ENCODE data around the gene CDH23. TPM values are rescaled to one million over a fixed set of nuclear protein-coding genes. Genes with fewer than 3 reads are reported as not detected.

CDH23 gene
- total RNA-seq, 1 experiment from 2014 or later, result not detected

DNA sequence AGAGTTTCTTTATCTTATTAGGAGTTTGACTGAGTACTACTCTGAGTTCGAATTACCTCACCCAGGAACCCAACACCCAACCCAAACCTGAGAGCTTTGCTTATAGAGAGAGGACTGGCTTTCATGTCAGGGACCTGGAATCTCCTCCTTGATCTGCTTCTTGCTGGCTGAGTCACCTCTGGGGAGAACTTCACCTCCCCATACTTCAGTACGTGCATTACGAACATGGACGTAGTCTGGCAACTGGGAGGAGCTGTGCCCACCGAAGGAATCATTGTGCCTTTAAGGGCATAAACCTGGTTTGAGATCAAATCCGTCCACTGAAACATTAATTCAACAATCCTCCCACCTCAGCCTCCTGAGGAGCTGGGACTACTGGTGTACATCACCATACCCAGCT lies 466.5 kb downstream of the CDH23 start:
- Histone ChIP-seq H3K27ac (ENCODE audit: low read length) (no peak overlapping the region), H3K9me3 (ENCODE audit: low read length) (no peaks in the 10 kb centered on the region), H4K20me1 (ENCODE audit: low read length) (no peaks in the 10 kb centered on the region), H3K79me2 (ENCODE audit: low read length) (no peaks in the 10 kb centered on the region), H3K36me3 (ENCODE audit: low read depth, low read length) (no peaks in the 10 kb centered on the region), H3F3A (ENCODE audit: low read length, unreplicated experiment) (peaks cover 3% of the 10 kb centered on the region), H2AFZ (ENCODE audit: low read length) (no peak overlapping the region), H3K4me2 (ENCODE audit: low read length) (no peak overlapping the region), H3K27me3 (ENCODE audit: low read length) (no peaks in the 10 kb centered on the region), H3K4me1 (ENCODE audit: insufficient read depth, low read length) (peaks cover 32% of the 10 kb centered on the region), H3K9ac (ENCODE audit: low read length) (no peak overlapping the region), H3K4me3 (ENCODE audit: low read length) (no peak overlapping the region), H3K9me2 (replicated peaks; ENCODE audit: low read length) (no peaks in the 10 kb centered on the region)
- BruUV-seq (replicated peaks), result no TSS peak
- ChIA-PET POLR2A (ENCODE audit: unreplicated experiment) (no interaction called here), CTCF (no interaction called here)
- TF ChIP-seq EZH2 (IDR thresholded peaks at IDR 0.05; ENCODE audit: low read length, unreplicated experiment) (no peak), EZH2phosphoT487 (IDR thresholded peaks at IDR 0.05; ENCODE audit: borderline replicate concordance, low read length) (no peak)
- TF ChIP-seq, protein P1, sequence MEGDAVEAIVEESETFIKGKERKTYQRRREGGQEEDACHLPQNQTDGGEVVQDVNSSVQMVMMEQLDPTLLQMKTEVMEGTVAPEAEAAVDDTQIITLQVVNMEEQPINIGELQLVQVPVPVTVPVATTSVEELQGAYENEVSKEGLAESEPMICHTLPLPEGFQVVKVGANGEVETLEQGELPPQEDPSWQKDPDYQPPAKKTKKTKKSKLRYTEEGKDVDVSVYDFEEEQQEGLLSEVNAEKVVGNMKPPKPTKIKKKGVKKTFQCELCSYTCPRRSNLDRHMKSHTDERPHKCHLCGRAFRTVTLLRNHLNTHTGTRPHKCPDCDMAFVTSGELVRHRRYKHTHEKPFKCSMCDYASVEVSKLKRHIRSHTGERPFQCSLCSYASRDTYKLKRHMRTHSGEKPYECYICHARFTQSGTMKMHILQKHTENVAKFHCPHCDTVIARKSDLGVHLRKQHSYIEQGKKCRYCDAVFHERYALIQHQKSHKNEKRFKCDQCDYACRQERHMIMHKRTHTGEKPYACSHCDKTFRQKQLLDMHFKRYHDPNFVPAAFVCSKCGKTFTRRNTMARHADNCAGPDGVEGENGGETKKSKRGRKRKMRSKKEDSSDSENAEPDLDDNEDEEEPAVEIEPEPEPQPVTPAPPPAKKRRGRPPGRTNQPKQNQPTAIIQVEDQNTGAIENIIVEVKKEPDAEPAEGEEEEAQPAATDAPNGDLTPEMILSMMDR (conservative IDR thresholded peaks at IDR 0.05; ENCODE audit: low read depth, low read length), result no peak
- intact Hi-C loops (cut with micrococcal nuclease), result no loop called here
- no peak for ATAC-seq
- no peak for DNase-seq

DNA sequence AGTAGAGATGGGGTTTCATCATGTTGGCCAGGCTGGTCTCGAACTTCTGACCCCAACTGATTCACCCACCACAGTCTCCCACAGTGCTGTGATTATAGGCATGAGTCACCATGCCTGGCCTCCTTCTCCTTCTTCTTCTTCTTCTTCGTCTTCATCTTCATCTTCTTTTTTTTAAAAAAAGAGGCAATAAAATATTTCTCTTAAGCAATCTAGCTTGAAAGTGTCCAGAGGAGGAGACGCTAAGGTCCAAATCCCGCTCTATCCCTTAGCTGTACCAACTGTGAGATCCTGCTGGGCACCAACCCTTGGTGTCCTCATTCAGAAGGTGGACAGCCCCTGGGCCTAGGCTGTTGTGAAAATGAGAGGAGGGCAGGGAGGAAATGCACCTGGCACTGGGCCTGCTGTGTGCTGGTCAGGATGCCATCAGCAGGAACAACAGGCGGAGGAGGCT lies 468.2 kb downstream of the CDH23 start:
- no peak for TF ChIP-seq EZH2 (IDR thresholded peaks at IDR 0.05; ENCODE audit: low read length, unreplicated experiment)
- TF ChIP-seq EZH2phosphoT487 (IDR thresholded peaks at IDR 0.05; ENCODE audit: borderline replicate concordance, low read length), result no peak
- no TSS peak for BruUV-seq (replicated peaks)
- Histone ChIP-seq H4K20me1 (ENCODE audit: low read length) (no peaks in the 10 kb centered on the region), H3K36me3 (ENCODE audit: low read depth, low read length) (no peaks in the 10 kb centered on the region), H3K27me3 (ENCODE audit: low read length) (no peaks in the 10 kb centered on the region), H3K4me1 (ENCODE audit: insufficient read depth, low read length) (peaks cover 27% of the 10 kb centered on the region), H3K79me2 (ENCODE audit: low read length) (no peaks in the 10 kb centered on the region), H2AFZ (ENCODE audit: low read length) (no peak overlapping the region), H3K9me2 (replicated peaks; ENCODE audit: low read length) (no peaks in the 10 kb centered on the region), H3K9ac (ENCODE audit: low read length) (no peak overlapping the region), H3K9me3 (ENCODE audit: low read length) (no peaks in the 10 kb centered on the region), H3F3A (ENCODE audit: low read length, unreplicated experiment) (peaks cover 3% of the 10 kb centered on the region), H3K4me3 (ENCODE audit: low read length) (no peak overlapping the region), H3K27ac (ENCODE audit: low read length) (0 out of 2 replicates have a peak overlapping the region, but pooled peaks have one; percentile 26), H3K4me2 (ENCODE audit: low read length) (0 out of 2 replicates have a peak overlapping the region, but pooled peaks have one; percentile 31)
- CTCF ChIA-PET, result interaction anchor here (0.6 kb wide), 1 partner anchor 39 kb away, joined by 3 read pairs; no protein-coding TSS in a partner anchor
- ATAC-seq (no peak), DNase-seq (peak; percentile 40)
- intact Hi-C loops (cut with micrococcal nuclease), result no loop called here
- POLR2A ChIA-PET (ENCODE audit: unreplicated experiment), result no interaction called here

Small RNA genes within 50 kb of the gene (microRNA-seq; reads per million reads assigned to microRNA genes)
- gene MIR7152 (ENCODE audit: unreplicated experiment), result not detected

Other genes starting within 250 kb of the CDH23 start
- gene UNC5B, start 184.3 kb upstream of the CDH23 start, total RNA-seq (2014; rRNA removed), result 0.26 and 0.46 TPM in 2 replicates
- gene SLC29A3, start 77.7 kb upstream of the CDH23 start, total RNA-seq (2014; rRNA removed), result 3.9 and 4.4 TPM in 2 replicates